HG02642 (cell line): Measurements from ENCODE around the gene NUMB.

Source experiments
- ATAC-seq: cut with Tn5 transposase; IDR thresholded peaks from one replicate; pipeline ENCODE4 v1.9.1; 2021; ENCODE audit warnings: mild to moderate bottlenecking; ENCODE audit not compliant: unreplicated experiment, poor library complexity

NUMB gene

DNA sequence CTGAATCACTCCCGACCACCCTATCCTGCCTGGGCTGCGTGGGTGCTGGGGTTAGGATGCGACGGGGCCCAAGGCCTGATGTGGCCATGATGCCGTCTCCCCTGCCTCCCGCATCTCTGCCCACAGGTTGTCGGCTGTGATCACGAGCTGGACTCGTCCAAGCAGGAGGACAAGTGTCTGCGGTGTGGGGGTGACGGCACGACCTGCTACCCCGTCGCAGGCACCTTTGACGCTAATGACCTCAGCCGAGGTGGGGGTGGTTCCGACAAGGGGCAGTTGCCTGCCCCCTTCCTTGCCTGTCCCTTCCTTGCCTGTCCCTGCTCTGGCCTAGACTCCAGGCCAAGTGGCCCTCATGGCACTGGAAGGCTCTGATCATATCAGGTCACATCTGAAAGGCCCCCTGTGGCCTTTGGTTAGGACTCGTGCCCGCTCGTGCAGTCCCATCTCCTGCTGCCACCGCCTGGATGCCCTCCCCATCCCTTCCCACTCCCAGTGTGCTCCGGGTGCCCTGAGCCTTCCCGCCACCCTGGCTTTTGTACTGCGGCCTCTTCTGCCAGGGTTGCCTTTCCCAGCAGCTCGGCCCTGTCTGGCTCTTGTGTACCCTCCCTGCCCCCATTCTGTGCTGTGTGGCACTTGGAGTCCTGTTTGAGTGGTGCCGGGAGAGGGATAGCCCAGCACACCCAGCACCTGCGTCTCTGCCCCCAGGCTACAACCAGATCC, 207.4 kb downstream of the NUMB start:
- no peak for ATAC-seq

DNA sequence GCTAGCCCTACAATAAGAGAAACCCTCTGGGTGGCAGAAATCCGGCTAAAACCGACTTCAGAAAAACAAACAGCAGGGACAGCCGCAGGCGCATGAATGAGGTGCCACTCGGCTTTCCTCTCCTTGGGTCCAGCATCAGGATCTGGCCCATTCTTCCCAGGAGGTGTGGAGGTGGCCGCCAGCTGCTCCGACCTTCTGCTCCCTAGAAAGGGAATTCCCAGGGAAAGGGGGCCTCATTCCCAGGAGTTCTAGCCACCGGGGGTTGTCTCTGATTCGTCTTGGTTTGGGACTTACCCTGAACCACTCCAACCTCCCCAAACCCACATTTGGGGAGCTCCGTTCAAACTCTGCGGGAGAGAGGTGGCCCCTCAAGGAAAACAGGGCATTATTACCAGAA, 208.0 kb downstream of the NUMB start:
- ATAC-seq, result no peak

DNA sequence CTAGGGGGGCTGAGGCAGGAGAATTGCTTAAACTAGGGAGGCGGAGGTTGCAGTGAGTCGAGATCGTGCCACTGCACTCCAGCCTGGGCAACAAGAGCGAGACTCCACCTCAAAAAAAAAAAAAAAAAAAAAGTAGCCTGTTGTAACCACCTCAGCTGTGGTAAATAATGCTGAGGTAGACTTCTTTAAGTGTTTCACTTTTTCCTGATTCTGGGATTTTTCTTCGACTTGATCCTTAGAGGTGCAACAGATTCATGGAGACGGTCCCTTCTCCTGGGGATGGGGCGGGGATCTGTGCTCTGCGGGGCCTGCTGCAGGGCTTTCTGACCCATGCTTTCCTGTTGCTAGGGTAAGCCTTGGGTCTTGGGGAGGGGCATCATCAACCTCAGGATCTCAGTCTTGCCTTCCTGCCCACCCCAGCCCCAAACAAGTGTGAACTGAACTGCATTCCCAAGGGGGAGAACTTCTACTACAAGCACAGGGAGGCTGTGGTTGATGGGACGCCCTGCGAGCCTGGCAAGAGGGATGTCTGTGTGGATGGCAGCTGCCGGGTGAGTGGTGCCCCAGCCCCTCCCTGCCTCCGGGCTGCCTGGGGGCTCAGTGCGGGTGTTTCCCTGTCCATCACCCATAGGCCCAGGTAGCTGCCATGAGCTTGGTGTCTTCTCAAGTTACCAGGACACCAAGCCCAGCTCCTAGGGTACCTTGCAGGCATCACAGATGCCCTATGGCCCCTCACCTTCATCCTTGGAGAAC, 208.6 kb downstream of the NUMB start:
- no peak for ATAC-seq

DNA sequence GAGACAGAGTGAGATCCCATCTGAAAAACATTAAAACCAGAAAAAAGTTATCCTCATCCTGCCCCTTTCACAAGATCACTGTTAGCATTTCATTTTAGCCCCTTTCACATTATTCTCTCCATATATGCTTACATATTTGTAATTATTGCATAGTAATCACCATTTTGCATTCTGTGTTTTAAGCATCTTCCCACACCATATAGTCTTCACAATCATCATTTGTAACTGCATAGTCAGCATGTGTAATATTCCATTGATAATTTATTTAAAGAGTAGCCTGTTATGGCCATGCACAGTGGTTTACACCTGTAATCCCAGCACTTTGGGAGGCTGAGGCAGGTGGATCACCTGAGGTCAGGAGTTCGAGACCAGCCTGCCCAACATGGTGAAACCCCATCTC, 209.2 kb downstream of the NUMB start:
- no peak for ATAC-seq

DNA sequence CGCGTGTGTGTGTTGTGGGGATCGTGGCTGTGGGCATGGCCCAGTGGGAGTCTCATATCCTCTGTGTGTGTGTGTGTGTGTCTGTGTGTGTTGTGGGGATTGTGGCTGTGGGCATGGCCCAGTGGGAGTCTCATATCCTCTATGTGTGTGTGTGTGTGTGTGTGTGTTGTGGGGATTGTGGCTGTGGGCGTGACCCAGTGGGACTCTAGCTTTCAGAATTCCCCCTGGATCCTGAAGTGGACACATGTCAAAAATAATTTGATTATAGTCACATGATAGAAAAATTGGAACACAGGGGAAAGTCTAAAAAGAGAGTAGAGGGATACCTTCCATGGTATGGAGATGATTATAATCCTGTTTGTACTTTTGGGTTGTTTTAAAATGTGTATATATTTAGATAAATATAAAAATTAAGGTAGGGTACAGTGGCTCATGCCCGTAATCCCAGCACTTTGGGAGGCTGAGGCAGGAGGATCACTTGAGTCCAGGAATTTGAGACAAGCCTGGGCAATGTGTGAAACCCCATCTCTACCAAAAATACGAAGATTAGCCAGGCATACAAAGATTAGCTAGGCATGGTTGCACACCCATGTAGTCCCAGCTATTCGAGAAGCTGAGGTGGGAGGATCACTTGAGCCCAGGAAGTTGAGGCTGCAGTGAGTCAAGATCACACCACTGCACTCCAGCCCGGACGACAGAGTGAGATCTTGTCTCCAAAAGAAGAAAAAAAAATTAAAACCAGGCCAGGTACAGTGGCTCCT, 210.1 kb downstream of the NUMB start:
- no peak for ATAC-seq

GRCh38 chr14:73246387-73247150, 211.8 kb downstream of the NUMB start:
- no peak for ATAC-seq

- ATAC-seq, result peak; percentile 58
Observed at GRCh38 chr14:73245480-73246325, 212.6 kb downstream of the NUMB start.

- no peak for ATAC-seq
Observed at GRCh38 chr14:73244541-73245290, 213.6 kb downstream of the NUMB start.

- no peak for ATAC-seq
Observed at GRCh38 chr14:73243748-73244147, 214.6 kb downstream of the NUMB start.

- ATAC-seq, result no peak
Observed at GRCh38 chr14:73243341-73243740, 215.0 kb downstream of the NUMB start.

GRCh38 chr14:73242357-73242901, 215.9 kb downstream of the NUMB start:
- no peak for ATAC-seq

DNA sequence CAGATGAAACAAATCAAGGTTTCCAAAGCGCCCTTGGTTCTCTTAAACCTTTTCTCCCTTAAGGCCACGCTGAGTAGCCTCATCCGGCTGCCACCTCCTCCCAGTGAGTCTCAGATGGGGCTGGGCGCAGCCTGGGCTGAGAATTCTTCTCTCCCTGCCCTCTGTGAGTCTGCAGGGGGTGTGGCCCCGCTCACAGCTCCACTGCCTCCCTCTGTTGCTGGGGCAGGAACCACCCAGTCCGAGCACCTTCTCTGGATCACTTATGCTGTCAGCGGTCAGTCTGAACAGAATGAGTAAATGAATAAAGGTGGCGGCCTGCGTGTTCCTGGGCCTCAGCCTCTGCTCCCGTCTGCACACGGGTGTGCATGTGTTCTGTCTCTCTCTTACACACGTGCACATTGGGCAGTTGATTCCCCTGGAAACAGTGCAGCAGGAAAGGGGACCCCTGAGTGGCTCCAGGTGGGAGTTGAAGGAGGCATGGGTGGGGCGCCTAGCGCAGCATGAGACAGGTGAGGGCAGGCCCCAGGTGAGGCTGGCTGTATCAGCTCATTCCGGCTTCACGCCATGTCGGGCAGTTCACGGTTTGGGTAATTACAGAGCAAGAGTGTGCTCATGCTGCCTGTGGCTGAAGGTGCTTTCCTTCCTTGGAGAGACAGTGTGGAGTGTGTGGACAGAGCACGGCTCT, 216.7 kb downstream of the NUMB start:
- ATAC-seq, result no peak

GRCh38 chr14:73240816-73241480, 217.4 kb downstream of the NUMB start:
- no peak for ATAC-seq

GRCh38 chr14:73239393-73240241, 218.7 kb downstream of the NUMB start:
- no peak for ATAC-seq

- no peak for ATAC-seq
Observed at GRCh38 chr14:73238941-73239340, 219.4 kb downstream of the NUMB start.

GRCh38 chr14:73238424-73238852, 219.9 kb downstream of the NUMB start:
- no peak for ATAC-seq
